GM18867 (cell line): ENCODE data around the gene NUP54.
A peak's percentile ranks its signal among the peaks of the same experiment; 100 is the strongest.

Experiments used
- ATAC-seq: cut with Tn5 transposase; IDR thresholded peaks from one replicate; pipeline ENCODE4 v1.9.1; 2021; ENCODE audit warnings: mild to moderate bottlenecking, moderate library complexity; ENCODE audit not compliant: unreplicated experiment

NUP54 gene

GRCh38 chr4:76147454-76148141 is 599 bp downstream of the NUP54 start:
- ATAC-seq, result peak; percentile 24

GRCh38 chr4:76144546-76144945 is 3.7 kb downstream of the NUP54 start:
- ATAC-seq, result no peak

GRCh38 chr4:76141241-76141640 is 7.0 kb downstream of the NUP54 start:
- ATAC-seq, result no peak

- no peak for ATAC-seq
Observed at GRCh38 chr4:76127754-76128153, 20.4 kb downstream of the NUP54 start.

- no peak for ATAC-seq
Observed at GRCh38 chr4:76125816-76126215, 22.4 kb downstream of the NUP54 start.

GRCh38 chr4:76120199-76120598 is 28.0 kb downstream of the NUP54 start:
- no peak for ATAC-seq

GRCh38 chr4:76117536-76117935 is 30.7 kb downstream of the NUP54 start:
- no peak for ATAC-seq

- no peak for ATAC-seq
Observed at GRCh38 chr4:76116821-76117220, 31.4 kb downstream of the NUP54 start.

- ATAC-seq, result no peak
Observed at GRCh38 chr4:76108467-76109181, 39.6 kb downstream of the NUP54 start.

GRCh38 chr4:76106442-76106841 is 41.8 kb downstream of the NUP54 start:
- no peak for ATAC-seq

GRCh38 chr4:76105652-76106051 is 42.5 kb downstream of the NUP54 start:
- no peak for ATAC-seq

GRCh38 chr4:76096076-76096475 is 52.1 kb downstream of the NUP54 start:
- ATAC-seq, result no peak

- ATAC-seq, result no peak
Observed at GRCh38 chr4:76095568-76095967, 52.6 kb downstream of the NUP54 start.

- ATAC-seq, result no peak
Observed at GRCh38 chr4:76091052-76091451, 57.1 kb downstream of the NUP54 start.

- peak; percentile 81 for ATAC-seq
Observed at GRCh38 chr4:76090241-76090691, 57.9 kb downstream of the NUP54 start.

GRCh38 chr4:76088719-76089118 is 59.5 kb downstream of the NUP54 start:
- ATAC-seq, result no peak

- no peak for ATAC-seq
Observed at GRCh38 chr4:76087007-76087769, 61.0 kb downstream of the NUP54 start.

GRCh38 chr4:76084542-76084941 is 63.7 kb downstream of the NUP54 start:
- no peak for ATAC-seq

- no peak for ATAC-seq
Observed at GRCh38 chr4:76083386-76083988, 64.7 kb downstream of the NUP54 start.

GRCh38 chr4:76078033-76078613 is 70.1 kb downstream of the NUP54 start:
- no peak for ATAC-seq
